GM10847 (cell line): ENCODE data around the gene TEKT1.

Experiments used
- POLR2A ChIP-seq: IDR thresholded peaks from 2 replicates; pipeline ENCODE4 v1.6.1; 2011; ENCODE audit not compliant: insufficient read length; ENCODE audit errors: extremely low read depth

TEKT1 gene

DNA sequence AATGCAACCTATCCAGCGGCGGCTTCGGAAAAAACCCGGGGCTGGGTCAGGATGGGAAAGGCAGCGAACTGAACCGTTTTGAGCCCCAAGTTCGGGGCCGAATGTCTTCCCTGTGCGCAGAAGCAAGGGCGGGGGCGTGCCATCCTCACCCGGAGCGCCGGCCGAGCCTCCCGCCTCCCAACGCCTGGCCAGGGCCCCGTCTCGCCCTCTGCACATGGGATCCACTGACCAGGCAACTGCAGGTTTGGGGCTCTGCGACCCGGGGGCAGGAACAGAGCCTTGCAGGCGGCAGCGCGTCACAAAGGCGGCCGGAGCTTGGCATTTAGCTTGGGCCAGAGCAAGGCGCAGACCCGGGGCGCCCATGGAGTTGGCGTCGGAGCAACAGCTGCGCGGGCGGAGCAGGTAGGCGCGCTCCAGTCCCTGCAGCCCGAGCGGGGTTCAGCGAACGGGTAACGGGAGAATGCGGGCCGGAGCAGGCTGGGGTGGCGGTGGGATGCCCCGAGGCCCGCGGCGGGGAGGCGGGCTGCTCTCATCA is 55.6 kb downstream of the TEKT1 start, which contains the start of gene FBXO39:
FBXO39 (plus strand) TSS at position 345 of the 535 bp plus-strand sequence. CDS start 3,654 bp downstream, outside the sequence.
- TF ChIP-seq POLR2A, result peak; percentile 29

DNA sequence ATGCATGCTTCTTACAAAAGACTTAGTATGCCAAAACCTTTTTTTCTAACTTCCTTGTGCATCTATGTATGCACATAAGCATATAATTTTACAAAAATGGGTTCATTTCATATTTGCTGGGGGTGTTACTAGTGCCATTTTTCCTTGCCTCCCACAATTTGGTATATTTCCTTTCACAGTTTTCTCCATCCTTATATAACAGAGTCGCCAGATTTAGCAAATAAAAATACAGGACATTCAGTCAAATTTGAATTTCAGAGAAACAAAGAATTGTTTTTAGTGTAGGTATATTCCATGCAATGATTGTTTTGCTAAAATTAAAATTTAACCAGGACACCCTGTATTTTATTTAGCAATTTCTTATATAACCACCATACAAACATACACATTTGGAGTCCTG is 59.5 kb downstream of the TEKT1 start:
- no peak for TF ChIP-seq POLR2A

DNA sequence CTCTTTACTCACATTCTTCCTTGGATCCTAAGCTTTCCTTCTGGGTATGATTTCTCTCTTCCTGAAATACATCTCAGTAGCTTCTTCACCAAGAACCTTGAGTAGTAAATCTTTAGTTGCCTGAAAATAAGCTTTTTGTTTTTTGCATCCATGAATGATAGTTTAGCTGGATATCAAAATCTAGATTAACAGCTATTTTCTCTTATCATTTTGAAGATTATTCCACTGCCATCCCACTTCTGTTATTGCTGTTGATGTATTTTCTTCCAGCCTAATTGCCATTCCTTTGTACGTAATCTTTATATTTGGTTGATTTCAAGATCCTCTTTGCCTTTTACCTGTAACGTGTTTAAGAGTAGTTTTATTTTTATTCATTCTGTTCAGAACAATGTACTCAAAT is 63.1 kb downstream of the TEKT1 start:
- TF ChIP-seq POLR2A, result no peak

DNA sequence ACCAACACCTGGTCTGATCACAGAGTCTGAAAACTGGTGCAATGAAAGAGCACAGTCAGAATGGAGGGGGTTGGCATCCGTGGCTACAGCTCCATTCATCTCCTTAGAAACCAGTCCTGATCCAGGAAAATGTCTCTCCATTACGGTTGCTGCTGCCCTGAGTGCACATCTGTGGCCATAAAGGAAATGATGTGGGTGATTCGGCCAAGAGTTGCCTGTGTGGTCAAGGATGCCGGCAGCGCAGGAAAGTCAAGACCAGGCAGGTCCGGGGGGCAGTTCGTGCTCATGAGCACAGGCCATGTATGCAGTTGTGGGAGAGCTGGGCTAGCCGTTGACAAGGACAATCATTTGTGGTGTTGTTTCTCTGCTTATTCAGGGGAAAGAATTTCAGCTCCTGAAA is 69.8 kb downstream of the TEKT1 start:
- TF ChIP-seq POLR2A, result no peak

DNA sequence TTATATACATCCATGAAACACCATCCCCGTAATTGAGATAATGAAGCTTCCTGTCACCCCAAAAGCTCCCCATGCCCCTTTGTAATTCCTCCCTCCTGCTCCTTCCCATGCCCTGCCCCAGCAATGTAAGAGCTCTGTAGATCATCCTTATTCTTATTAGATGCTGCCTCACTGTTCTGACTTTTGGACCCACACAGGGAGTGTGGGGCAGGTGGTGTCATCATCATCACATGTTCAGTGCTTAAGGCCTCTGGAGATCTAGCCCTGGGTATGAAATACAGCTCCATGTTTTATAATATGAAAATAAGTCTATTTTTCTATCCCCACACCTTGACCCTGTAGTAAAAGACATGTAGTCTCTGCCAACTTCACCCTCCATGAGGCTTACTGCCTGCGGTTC is 73.8 kb downstream of the TEKT1 start:
- no peak for TF ChIP-seq POLR2A

DNA sequence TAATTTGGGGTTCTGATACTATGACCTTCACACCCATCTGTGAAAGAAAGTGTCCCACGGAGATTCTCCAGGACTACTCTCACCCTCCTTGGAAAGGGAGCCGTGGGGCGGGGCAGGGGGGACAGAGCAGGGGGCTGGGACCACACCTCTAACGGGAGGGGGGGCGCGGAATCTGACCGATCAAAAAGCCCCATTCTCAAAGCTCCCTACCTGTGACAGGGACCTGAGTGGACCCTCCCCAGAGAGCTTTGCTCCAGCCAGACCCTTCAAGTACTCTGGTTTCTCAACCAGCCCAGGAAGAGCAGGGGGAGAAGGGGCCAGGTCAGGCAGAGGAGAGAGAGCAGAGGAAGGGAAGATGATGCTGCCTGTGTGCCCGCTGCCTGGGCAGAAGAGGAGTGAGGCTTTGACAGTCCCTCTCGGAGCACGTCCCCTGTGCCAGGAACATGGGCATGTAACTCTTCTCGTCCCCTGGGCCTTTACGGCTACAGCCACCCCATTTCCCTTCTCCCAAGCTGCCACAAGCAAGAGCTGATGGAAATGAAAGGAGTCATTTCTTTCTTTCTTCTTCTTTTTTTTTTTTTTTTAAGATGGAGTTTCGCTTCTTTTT is 75.0 kb downstream of the TEKT1 start:
- no peak for TF ChIP-seq POLR2A

DNA sequence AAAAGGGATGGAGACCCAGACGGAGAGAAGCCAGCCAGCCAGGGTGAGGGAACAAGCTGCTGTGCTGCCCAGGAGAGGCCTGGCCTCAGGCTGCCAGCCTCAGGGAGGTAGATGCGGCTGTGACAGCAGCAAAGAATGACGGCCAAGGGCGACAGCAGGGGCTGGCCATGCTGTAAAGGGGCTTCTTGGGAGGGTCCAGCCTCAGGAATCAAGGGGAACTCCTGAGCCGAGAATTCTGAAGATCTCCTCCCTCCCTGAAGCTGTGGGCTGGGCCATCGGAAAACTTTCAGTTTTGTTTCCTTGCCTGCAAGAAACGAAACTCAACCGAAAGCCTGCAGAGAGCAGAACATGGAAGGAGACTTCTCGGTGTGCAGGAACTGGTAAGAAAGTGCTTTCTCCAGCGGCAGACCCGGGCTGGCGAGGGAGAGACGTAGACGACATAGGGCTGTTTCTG is 75.8 kb downstream of the TEKT1 start, which contains the start of gene XAF1:
XAF1 (plus strand) TSS at position 316 of the 454 bp plus-strand sequence; CDS start at position 349, 33 bp downstream.
- TF ChIP-seq POLR2A, result peak; percentile 25

DNA sequence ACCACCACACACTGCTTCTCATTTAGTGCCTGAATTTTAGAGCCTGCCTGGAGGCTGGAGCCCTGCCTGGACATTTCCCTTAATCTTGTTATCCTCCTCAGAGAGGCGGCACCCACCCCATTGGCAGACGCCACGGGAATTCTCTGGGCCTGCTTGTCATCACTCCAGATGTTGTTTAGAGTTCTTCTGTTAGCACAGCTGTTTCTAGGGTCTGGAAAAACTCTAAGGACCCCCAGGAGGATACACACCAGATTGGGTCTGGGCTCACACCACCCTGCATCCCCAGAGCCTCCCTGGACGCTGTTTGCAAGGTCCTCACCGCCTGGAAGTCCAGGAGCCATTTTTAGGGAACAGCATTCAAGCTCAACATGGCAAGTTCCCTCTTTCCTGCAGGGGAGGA is 76.2 kb downstream of the TEKT1 start:
- TF ChIP-seq POLR2A, result no peak

DNA sequence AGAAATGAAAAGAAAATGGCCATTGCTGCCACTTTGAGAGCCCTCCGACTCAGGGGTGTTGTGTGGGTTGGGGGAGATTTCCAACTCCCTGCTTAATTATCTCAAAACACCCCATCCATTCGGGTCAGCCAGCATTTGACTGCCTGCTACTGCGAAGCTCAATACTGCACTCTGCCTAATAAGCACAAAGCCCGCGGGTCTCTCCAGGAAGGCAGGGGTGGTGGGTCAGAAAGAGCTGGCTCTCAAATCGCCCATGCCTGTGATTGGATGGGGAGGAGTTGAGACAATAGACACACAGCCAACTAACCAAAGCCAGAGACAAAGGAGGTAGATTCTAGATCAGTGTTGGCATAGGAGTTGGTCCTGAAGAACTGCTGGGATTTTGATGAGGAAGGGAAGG is 78.0 kb downstream of the TEKT1 start:
- TF ChIP-seq POLR2A, result no peak

DNA sequence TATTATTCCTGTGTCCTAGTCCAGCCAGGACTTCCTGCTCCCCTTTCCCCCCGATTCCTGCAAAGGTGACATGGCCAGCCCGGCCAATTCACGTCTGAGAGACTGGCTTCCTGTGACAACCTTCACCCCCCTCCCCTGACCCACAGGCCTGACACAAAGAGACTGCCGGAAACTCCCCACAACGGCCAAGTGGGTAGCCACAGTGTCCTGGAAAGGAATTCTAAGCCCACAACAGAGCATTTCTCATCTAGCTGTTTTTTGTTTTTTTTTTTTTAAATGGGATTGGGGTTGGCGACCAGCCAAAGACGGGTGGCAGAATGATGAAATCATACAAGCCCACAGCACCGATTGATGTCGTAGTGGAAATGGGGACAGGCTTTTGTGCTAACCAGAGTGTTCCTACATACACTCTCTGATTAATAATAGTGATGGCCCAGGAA is 78.5 kb downstream of the TEKT1 start:
- no peak for TF ChIP-seq POLR2A

DNA sequence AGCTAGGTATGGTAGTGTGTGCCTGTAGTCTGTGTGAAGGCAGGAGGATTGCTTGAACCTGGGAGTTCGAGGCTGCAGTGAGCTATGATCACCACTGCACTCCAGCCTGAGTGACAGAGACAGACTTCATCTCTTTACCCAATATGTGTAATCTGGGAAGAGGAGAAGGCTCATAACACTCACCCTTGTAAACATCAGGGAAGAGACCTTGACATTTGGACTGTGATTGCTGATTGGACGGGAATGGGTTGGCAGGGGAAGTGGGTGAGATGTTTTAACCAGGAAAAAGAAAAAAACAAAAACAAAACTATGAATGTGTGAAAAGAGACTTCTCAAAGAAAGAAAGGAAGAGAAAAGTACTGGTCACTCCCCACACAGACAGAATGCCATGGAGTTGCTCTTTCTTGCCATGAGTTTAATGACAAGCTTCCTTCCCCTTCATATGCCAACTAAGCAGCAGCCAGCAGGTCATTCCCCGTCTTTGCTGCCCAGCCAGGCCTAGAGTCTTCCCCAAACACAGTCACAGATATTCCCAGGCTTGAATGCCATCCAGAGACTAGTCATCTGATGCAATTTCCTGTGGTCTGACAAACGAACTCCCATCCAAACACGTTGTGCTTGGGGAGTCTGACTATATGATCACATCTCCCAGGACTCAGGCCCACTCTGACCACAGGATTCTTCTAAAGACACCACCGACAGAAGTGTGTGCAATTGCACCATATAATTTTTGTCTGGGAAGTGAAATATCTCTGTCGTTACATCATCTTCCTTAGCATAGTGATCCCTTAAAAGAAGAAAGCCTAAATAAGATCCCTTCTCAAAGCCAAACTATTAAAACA is 79.2 kb downstream of the TEKT1 start:
- no peak for TF ChIP-seq POLR2A

DNA sequence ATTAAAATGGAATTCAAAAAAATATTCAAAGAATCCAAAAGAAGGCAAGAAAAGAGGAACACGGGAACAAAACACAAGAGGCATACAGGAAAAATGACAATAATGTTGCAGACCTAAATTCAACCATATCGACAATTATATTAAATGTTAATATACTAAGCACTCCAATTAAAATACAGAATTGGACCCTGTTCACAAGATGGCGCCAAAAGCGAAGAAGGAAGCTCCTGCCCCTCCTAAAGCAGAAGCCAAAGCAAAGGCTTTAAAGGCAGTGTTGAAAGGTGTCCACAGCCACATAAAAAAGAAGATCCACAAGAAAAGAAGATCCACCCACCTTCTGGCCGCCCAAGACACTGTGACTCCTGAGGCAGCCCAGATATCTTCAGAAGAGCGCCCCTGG is 82.0 kb downstream of the TEKT1 start:
- no peak for TF ChIP-seq POLR2A

DNA sequence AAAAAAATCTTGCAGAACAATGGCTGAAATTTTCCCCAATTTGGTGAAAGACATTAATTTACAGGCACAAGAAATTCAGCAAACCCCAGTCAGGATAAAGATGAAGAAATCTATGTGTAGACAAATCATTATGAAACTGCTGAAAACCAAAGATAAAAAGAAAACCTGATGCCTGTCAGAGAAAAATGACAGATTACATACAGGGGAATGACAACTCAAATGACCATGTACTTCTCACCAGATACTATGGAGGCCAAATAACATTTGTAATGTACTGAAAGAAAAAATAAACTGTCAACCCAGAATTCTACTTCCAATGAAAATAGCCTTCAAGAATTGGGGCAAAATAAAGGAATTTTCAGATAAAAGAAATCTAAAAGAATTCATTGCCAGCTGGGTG is 82.9 kb downstream of the TEKT1 start:
- TF ChIP-seq POLR2A, result no peak
